ENCODE measurements around the gene ABCG5.

DNA sequence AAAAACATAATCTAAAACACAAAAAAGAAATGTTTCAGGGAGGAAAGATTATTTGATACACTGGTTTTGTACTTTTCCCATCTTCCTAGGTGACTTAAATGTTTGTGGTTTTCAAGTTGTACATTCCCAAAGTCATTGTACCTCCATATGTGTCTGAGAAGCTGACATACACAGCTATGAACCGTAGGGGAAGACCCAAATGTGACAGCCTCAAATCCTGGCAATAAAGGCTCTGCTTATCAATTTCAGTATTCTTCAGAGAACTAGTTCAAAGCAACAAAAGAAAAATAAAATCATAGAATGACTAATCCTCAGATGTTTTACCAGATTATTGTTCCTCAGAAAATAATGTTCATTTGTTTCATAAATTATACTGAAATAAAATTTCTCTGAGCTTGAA lies 62.3 kb downstream of the ABCG5 start:
- TF ChIP-seq, protein P1, sequence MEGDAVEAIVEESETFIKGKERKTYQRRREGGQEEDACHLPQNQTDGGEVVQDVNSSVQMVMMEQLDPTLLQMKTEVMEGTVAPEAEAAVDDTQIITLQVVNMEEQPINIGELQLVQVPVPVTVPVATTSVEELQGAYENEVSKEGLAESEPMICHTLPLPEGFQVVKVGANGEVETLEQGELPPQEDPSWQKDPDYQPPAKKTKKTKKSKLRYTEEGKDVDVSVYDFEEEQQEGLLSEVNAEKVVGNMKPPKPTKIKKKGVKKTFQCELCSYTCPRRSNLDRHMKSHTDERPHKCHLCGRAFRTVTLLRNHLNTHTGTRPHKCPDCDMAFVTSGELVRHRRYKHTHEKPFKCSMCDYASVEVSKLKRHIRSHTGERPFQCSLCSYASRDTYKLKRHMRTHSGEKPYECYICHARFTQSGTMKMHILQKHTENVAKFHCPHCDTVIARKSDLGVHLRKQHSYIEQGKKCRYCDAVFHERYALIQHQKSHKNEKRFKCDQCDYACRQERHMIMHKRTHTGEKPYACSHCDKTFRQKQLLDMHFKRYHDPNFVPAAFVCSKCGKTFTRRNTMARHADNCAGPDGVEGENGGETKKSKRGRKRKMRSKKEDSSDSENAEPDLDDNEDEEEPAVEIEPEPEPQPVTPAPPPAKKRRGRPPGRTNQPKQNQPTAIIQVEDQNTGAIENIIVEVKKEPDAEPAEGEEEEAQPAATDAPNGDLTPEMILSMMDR (IDR thresholded peaks at IDR 0.05), result no peak
- no peak for TF ChIP-seq POLR2A (IDR thresholded peaks at IDR 0.05)
- no peak for TF ChIP-seq POLR2AphosphoS5 (IDR thresholded peaks at IDR 0.05)
